ENCODE results near the gene FKBP2. TPM values are rescaled to one million over a fixed set of nuclear protein-coding genes. Genes with fewer than 3 reads are reported as not detected.
A peak's percentile ranks its signal among the peaks of the same experiment; 100 is the strongest.

The FKBP2 gene
- total RNA-seq, 1 donor from 2014 or later = 52.8 TPM

GRCh38 chr11:64275031-64275800, 34.3 kb downstream of the FKBP2 start:
- H3K4me1 Mint-ChIP-seq (ENCODE audit: unreplicated experiment) = peaks cover 7% of the 10 kb centered on the region
- H3K4me3 Mint-ChIP-seq = no peak overlapping the region
- DNase-seq (ENCODE audit: extremely low spot score, unreplicated experiment) = no peak
- H3K27me3 Mint-ChIP-seq = peaks cover 2% of the 10 kb centered on the region
- no peak for TF ChIP-seq CTCF (conservative IDR thresholded peaks at IDR 0.05)
- H3K9me3 Mint-ChIP-seq = no peaks in the 10 kb centered on the region
- no peak overlapping the region for H3K27ac Mint-ChIP-seq
- peaks cover 4% of the 10 kb centered on the region for H3K36me3 Mint-ChIP-seq

GRCh38 chr11:64275841-64276240, 34.9 kb downstream of the FKBP2 start:
- no peak for TF ChIP-seq CTCF (conservative IDR thresholded peaks at IDR 0.05)
- H3K27me3 Mint-ChIP-seq = no peaks in the 10 kb centered on the region
- DNase-seq (ENCODE audit: extremely low spot score, unreplicated experiment) = no peak
- H3K4me1 Mint-ChIP-seq (ENCODE audit: unreplicated experiment) = peaks cover 7% of the 10 kb centered on the region
- H3K9me3 Mint-ChIP-seq = no peaks in the 10 kb centered on the region
- no peak overlapping the region for H3K4me3 Mint-ChIP-seq
- no peak overlapping the region for H3K27ac Mint-ChIP-seq
- H3K36me3 Mint-ChIP-seq = peaks cover 4% of the 10 kb centered on the region

GRCh38 chr11:64276653-64277431, 35.9 kb downstream of the FKBP2 start:
- Mint-ChIP-seq H3K4me3 (no peak overlapping the region), H3K9me3 (no peaks in the 10 kb centered on the region)

GRCh38 chr11:64278576-64279190, 37.8 kb downstream of the FKBP2 start:
- no peak for DNase-seq (ENCODE audit: extremely low spot score, unreplicated experiment)
- Mint-ChIP-seq H3K4me1 (ENCODE audit: unreplicated experiment) (peaks cover 4% of the 10 kb centered on the region), H3K27ac (no peak overlapping the region), H3K27me3 (no peaks in the 10 kb centered on the region), H3K4me3 (no peak overlapping the region), H3K36me3 (peaks cover 11% of the 10 kb centered on the region), H3K9me3 (no peaks in the 10 kb centered on the region)
- TF ChIP-seq CTCF (conservative IDR thresholded peaks at IDR 0.05) = no peak

More at GRCh38 chr11:64276653-64277431, 35.9 kb downstream of the FKBP2 start:
- no peak for TF ChIP-seq CTCF (conservative IDR thresholded peaks at IDR 0.05)
- Mint-ChIP-seq H3K4me1 (ENCODE audit: unreplicated experiment) (peaks cover 6% of the 10 kb centered on the region), H3K27ac (no peak overlapping the region), H3K36me3 (peaks cover 11% of the 10 kb centered on the region), H3K27me3 (no peaks in the 10 kb centered on the region)
- peak; percentile 66 for DNase-seq (ENCODE audit: extremely low spot score, unreplicated experiment)

GRCh38 chr11:64281957-64282770, 41.3 kb downstream of the FKBP2 start:
- H3K9me3 Mint-ChIP-seq = no peaks in the 10 kb centered on the region
- peak overlapping the region; percentile 36 for H3K27ac Mint-ChIP-seq

More at GRCh38 chr11:64281957-64282770, 41.3 kb downstream of the FKBP2 start:
- DNase-seq (ENCODE audit: extremely low spot score, unreplicated experiment) = no peak
- Mint-ChIP-seq H3K4me3 (no peak overlapping the region), H3K36me3 (peaks cover 11% of the 10 kb centered on the region), H3K4me1 (ENCODE audit: unreplicated experiment) (peaks cover 12% of the 10 kb centered on the region), H3K27me3 (no peaks in the 10 kb centered on the region)
- no peak for TF ChIP-seq CTCF (conservative IDR thresholded peaks at IDR 0.05)
